DMS79 treated with DMSO at 0.1 percent for 48 hours (cell line): ENCODE results near the gene HTN1.
"Not testable (repeated sequence)": the region's sequence is repeated elsewhere in the genome, so short reads cannot be mapped to it uniquely, and the experiment has no call there.

Source experiments
- DNase-seq: peaks from one replicate; lab custom pipeline; 2025; lab: John Stamatoyannopoulos, UW

Gene HTN1

DNA sequence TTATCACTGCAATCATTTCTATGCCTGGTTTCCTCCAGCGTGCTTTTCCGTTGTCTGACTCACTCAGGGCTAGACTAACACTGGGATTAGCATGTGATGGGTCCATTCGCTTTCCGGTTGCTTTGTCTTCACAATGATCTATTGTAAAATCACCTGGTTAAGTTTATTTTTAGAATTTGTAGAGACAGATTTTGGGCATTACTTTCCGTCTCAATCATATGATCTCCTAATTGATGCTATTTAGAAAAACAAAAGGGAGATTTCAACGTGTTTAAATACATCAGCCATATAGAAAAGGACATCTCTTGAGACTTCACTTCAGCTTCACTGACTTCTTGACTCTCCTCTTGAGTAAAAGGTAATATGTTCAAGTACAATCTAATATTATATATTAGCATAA, at the start of gene HTN1:
TSS of gene HTN1 (plus strand) at position 301 of the 400 bp plus-strand sequence. CDS start 2,639 bp downstream, outside the sequence.
- not testable (repeated sequence) for DNase-seq

DNA sequence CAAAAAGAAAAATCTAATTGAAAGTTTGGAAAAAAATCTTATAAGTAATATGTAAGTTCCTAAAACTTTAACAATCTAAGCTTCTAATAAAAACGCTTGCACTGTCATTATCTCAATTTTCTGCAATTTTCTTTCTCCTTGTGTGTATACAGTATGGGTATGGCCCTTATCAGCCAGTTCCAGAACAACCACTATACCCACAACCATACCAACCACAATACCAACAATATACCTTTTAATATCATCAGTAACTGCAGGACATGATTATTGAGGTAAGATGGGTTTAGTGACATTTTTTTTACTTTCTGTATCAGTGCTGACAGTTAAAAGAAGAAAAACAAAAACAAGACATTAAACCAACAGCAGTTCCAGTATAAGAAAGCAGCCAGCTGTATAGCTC, 49.5 kb upstream of the HTN1 start:
- DNase-seq, result no peak

DNA sequence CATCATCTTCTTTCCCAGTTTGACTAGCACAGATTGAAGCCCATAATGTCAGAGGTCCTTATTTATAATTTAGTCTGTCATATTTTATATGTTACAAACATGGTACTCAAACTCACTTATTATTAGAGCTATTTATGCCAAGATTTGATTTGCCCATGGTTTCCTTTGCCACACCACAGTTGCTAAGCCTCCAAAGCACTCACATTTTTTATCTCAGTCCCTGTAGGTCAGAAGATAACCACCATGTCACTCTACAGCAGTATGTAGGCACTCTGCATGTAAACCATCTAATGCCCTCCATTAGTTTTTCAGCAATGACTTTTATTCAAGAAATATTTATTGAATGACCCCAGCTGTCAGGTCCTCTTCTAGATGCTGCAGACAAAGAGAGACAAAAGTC, 47.7 kb upstream of the HTN1 start:
- DNase-seq, result no peak

DNA sequence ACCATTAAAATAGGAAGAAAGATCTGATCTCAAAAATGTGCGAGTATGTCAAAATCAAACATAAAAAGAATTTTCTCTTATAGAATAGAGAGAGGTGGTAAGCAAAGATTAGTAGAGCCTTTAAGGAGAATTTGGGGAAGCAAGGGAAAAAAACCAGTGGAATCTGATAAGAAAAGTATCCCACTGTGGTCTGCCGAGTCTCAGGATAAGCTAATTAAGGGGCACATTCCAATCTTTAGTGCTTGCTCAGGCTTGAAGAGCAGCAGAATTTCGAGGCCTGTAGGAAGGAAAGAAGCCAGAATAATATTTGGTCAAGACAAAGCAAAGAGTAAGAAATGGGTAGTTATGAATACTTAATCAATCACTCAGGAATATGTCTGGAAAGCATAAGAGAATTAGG, 41.5 kb upstream of the HTN1 start:
- DNase-seq, result no peak

DNA sequence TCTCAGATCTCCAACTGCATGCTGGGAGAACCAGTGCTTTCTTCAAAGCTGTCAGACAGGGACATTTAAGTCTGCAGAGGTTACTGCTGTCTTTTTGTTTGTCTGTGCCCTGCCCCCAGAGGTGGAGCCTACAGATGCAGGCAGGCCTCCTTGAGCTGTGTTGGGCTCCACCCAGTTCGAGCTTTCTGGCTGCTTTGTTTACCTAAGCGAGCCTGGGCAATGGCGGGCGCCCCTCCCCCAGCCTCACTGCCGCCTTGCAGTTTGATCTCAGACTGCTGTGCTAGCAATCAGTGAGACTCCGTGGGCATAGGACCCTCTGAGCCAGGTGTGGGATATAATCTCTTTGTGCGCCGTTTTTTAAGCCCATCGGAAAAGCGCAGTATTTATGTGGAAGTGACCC, 31.2 kb upstream of the HTN1 start:
- not testable (repeated sequence) for DNase-seq

DNA sequence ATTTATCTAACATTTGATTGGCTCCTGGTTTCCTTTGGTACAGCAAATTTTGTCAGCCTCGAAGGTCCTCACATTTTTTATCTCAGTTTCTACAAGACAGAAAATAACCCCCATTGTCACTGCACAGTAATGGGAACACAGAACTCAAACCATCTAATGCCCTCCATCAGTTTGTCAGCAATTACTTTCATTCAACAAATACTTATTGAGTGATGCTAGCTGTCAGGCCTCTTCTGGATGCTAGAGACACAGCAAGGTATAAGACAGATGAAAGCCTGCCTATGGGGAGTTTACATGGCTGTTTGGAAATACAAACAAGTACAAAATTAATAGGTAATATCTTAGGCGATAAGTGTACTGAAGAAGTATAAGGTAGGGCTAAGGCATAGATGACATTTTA, 27.0 kb upstream of the HTN1 start:
- no peak for DNase-seq

DNA sequence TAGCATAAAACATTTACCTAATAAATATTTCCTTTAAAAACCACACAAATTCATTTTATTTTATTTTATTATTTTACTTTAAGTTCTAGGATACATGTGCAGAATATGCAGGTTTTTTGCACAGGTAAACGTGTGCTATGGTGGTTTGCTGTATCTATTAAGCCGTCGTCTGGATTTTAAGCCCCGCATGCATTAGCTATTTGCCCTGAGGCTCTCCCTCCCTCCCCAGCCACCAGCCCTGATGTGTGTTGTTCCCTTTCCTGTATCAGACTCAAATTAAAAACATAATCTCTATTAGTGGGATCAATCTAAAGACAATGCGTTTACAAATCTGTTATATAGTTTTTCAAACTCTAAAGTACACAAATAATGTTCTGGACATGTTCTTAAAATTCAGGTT, 23.2 kb upstream of the HTN1 start:
- no peak for DNase-seq

DNA sequence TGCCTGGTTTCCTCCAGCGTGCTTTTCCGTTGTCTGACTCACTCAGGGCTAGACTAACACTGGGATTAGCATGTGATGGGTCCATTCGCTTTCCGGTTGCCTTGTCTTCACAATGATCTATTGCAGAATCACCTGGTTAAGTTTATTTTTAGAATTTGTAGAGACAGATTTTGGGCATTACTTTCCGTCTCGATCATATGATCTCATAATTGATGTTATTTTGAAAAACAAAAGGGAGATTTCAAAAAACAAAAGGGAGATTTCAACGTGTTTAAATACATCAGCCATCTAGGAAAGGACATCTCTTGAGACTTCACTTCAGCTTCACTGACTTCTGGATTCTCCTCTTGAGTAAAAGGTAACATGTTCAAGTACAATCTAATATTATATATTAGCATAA, 22.1 kb upstream of the HTN1 start, which contains the start of gene HTN3:
TSS of gene HTN3 (plus strand) at position 301 of the 400 bp plus-strand sequence. CDS start 2,282 bp downstream, outside the sequence.
- DNase-seq, result not testable (repeated sequence)

DNA sequence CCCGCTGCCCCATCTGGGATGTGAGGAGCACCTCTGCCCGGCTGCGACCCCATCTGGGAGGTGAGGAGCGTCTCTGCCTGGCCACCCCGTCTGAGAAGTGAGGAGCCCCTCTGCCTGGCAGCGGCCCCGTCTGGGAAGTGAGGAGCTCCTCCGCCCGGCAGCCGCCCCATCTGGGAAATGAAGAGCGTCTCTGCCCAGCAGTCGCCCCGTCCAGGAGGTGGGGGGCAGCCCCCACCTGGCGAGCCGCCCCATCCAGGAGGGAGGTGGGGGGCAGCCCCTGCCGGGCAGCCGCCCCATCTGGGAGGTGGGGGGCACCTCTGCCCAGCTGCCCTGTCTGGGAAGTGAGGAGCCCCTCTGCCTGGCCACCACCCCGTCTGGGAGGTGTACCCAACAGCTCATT, 12.7 kb upstream of the HTN1 start:
- DNase-seq, result not testable (repeated sequence)

DNA sequence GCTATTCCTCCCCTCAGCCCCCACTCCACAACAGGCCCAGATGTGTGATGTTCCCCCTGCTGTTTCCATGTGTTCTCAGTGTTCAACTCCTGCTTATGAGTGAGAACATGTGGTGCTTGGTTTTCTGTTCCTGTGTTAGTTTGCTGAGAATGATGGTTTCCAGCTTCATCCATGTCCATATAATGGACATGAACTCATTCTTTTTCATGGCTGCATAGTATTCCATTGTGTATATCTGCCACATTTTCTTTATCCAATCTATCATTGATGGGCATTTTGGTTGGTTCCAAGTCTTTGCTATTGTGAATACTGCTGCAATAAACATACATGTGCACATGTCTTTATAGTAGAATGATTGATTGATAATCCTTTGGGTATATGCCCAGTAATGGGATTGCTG, 10.3 kb upstream of the HTN1 start:
- not testable (repeated sequence) for DNase-seq

DNA sequence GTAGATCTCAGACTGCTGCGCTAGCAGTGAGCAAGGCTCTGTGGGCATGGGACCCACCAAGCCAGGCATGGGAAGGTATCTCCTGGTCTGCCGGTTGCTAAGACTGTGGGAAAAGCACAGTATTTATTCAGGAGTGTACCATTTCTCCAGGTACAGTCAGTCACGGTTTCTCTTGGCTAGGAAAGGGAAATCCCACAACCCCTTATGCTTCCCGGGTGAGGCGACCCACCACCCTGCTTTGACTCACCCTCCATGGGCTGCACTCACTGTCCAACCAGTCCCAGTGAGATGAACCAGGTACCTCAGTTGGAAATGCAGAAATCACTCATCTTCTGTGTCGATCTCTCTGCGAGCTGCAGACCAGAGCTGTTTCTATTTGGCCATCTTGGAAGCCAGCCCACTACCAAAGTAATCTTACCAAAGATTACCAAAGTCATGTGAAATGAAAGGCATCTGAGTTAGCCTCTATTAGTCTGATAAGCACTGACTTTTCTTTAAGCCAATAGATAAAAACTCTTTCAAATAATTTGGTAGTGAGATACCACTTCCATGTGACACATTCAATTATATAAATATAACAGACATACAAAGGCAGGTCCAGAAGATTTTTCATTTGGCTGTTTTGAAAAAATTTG, 8.5 kb upstream of the HTN1 start:
- DNase-seq, result no peak

DNA sequence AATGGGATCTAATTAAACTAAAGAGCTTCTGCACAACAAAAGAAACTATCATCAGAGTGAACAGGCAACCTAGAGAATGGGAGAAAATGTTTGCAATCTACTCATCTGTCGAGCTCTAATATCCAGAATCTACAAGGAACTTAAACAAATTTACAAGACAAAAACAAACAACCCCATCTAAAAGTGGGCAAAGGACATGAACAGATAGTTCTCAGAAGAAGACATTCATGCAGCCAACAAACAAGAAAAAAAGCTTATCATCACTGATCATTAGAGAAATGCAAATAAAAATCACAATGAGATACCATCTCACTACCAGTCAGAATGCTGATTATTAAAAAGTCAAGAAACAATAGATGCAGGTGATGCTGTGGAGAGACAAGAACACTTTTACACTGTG, 6.3 kb downstream of the HTN1 start:
- DNase-seq, result not testable (repeated sequence)

DNA sequence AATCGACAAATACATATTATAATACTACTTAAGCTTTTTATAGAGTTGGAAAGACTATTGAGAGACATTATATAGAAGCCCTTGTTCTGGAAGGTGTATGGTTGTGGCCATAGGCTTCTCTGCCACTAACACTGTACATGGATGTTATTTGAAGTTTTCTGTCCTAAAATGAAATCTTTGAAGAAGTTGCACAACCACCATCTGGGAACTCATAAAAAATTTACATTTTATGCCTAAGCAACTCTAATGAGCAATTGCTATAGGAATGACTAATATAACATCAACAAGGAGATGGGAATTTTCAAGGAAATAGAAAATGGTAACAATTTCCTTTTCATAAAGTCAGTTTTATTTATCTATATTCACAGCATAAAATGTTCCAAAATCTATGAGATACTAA, 7.4 kb downstream of the HTN1 start:
- no peak for DNase-seq

DNA sequence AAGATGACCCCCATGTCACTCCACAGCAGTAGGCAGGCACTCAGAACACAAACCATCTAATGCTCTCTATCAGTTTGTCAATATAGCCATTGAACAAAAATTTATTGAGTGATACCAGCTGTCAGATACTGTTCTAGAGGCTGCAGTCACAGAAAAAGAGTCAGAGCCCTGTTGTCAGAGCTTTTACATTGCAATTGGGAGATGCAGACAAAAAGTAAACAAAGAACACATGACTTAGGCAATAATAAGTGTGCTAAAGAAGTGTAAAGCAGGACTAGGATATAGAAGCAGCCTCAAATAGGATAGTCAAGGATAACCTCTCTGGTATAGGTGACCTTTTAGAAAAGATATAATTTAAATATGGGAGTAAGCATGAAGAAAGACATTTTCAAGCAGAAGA, 8.9 kb downstream of the HTN1 start:
- no peak for DNase-seq

DNA sequence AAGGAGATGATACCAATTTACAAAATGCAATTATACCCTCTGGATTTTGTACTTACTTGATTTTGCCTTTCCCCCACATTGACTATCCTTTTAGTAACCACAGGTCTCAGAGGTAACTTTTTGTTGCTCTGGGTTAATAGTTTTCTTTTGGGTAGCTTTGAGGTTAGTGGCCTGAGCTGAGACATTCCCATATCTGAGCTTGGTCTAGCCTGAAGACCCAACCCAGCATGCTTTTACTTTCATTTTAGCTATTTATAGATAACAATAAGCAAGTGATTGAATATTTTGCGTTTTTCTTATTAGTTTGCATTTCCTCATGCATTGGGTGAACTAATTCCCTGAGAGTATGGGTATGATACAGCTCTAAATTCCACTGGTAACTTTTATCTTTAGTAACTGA, 11.8 kb downstream of the HTN1 start:
- no peak for DNase-seq

DNA sequence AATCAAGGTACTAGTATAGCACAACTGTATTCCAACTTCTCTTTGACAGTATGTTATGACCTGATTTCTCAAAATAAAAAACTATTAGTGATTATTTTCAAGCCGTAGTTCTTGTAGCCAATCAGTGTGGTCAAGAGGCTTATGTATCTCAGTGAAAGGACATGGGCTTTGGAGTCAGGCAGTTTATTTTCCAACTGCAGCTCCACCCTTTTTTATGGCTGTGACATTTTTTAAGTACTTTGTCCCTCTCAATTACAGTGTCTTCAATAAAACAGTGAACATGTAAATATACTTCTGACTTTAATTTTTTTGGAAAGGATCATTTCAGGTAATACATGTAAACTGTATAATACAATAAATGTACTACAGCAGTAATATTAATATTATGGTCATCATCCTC, 30.0 kb downstream of the HTN1 start:
- DNase-seq, result no peak

DNA sequence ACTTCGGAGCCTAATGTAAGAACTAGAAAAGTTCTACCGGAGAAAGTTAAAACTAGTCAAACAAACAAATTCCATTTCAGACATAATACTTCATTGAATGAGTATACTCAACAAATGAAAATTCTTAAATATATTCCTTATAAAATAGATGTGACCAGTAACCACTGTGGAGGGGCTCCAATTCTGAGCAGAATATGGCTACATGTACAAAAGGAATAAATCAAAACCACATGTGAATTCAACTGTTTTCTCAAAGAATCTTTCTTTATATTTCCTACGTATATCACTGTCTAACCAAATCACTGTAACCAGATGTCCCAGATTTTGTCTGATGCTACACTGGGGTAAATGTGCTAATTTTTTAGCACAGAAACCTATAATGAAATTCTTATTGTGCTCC, 49.0 kb downstream of the HTN1 start:
- DNase-seq, result no peak
